A549 treated with ZK216348 at 1 μM for 4 hours (cell line): ENCODE data around the gene PPTC7. TPM values are rescaled to one million over a fixed set of nuclear protein-coding genes. Genes with fewer than 3 reads are reported as not detected.

ENCODE experiments used
- total RNA-seq: library from RNA; stranded (reverse); fragments of 200-300 nt; extraction: Qiagen RNA extraction; gene quantifications from 5 replicates; pipeline ENCODE4 v1.2.3, GENCODE V29; 2022; ENCODE audit warnings: low read depth

Gene PPTC7, protein sequence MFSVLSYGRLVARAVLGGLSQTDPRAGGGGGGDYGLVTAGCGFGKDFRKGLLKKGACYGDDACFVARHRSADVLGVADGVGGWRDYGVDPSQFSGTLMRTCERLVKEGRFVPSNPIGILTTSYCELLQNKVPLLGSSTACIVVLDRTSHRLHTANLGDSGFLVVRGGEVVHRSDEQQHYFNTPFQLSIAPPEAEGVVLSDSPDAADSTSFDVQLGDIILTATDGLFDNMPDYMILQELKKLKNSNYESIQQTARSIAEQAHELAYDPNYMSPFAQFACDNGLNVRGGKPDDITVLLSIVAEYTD
- total RNA-seq: 11.8 to 27.1 TPM (median 21.8 TPM) in 5 replicates

DNA sequence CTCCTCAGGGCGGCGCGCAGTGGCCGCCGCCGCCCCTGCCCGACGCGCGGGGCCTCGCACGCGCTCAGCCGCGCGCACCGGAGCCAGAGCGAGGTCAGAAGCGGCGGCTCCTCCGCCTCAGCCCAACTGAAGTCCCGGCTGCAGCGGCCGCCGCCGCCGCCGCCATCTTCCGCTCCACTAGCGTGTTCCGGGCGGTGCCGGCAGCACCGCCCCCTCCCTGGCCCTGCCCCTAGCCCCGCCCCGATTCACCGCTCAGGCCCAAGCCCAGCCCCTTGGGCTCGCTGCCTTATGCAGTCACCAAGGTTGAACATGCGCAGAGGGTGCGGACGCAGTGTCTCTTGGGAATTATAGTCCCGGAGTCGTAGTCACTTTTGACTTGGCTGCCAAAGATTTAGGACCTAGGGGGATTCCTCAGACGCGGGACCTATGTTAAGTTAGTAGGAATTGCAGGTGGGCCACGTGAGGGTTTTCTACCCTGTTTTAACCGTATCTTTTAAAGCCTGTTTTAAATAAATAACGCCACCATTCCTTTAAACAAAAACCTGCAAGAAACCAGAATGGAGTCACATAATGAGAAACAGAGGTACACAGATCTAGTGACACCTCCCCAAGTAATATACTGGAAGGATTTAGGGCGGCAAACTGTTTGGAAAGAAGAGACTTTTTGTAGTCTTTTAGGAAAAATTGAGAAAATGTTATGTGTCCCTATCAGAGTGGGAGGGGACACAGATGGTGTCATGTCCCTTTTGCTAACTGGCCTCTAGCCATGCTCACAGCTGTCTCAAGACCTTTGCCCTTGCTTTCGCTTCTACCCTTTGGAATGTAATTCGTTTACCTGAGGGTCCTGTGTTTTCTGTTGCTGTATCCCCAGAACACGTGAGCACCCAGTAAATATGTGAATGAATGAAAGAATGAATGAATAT, at the start of gene PPTC7:
TSS of gene PPTC7 (minus strand) at position 182 of the 923 bp plus-strand sequence. CDS start 287 bp downstream, outside the sequence.

DNA sequence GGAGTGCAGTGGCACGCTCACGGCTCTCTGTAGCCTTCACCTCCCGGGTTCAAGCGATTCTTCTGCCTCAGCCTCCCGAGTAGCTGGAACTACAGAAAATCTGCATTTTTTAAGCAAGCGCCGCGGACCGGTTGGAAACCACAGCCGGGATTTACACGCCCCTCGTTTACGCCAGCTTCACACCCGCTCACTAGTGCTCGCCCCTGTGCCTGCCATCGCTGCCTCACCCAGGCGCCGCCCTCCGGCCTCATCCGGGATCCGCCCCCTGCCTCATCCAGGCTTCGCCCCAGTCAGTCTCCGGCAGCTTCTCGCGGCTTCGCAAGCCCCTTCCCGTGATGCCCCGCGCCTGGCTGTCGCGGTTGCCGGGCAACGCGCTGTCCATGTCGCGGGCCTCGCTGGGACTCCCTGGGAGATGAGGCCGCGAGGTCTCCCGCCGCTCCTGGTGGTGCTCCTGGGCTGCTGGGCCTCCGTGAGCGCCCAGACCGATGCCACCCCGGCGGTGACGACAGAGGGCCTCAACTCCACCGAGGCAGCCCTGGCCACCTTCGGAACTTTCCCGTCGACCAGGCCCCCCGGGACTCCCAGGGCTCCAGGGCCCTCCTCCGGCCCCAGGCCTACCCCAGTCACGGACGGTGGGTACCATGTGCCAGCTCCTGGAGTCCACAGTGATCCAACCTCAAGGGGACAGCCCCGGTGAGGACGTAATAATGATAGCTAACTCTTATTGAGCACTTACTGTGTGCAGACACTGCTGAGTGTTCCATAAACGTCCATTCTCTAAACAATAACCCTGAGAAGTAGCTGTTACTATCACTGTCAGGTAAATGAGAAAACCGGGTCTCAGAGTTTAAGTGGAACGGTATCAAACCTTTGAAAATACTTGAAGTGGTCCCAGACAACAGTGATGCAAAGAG, 30.9 kb upstream of the PPTC7 start, which contains the start of gene TCTN1:
TSS of gene TCTN1 (plus strand) at position 359 of the 914 bp plus-strand sequence. CDS start at position 413, 54 bp downstream.

DNA sequence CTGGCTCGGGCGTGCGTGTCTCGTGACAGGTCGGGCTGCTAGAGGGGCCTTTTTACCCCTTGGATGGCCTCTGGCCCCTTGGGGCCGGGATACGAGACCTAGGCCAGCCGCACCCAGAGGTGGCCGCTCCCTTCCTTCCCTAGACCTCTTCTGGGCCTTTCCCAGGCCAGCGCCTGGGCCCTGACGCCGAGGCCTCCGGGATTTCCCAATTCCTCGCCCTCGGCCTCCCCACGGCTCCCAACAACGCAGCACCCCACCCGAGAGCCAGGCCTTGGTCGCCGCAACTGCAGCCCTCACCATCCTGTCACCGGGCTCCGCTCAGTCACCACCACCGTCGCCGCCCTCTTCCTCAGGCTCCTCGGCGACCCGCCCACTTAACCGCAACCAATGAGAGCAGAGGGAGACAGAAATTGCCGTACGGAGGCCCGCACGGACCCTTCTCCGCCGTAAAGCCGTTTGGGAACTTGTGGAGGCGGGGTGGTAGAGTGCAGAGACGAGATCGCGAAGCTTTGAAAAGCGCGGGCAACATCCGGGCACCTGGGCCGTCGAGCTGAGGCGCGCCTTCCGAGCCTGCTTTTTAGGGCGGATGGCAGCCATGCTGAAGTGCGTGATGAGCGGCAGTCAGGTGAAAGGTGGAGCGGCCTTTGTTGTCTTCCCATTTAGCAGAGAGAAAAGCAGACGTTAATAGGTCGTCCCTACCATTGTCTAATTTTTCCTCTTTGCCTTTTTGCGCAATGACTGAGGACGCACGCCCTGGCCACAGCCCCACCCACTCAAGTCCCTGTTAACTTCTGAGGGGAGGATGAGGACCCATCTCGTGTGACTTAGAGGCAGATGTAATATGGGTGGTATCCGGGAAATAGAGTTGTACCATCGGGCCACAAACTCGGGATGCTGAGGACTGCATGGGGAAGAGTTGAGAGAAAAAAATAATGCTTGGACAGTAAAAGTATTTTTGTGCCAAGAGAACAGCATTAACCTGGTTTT, 81.1 kb downstream of the PPTC7 start, which contains the start of the genes RAD9B and VPS29:
TSS of gene RAD9B (plus strand) at position 580 of the 987 bp plus-strand sequence. CDS start at position 587, 7 bp downstream.
TSS of gene VPS29 (minus strand) at position 360 of the 987 bp plus-strand sequence. CDS start at position 300, 60 bp downstream.

Other genes starting within 250 kb of the PPTC7 start
- gene ANAPC7, start 179.6 kb downstream of the PPTC7 start, total RNA-seq: 53.2 to 59.4 TPM (median 58.6 TPM) in 5 replicates
- gene ARPC3, start 133.0 kb downstream of the PPTC7 start, total RNA-seq: 422 to 1,083 TPM (median 434 TPM) in 5 replicates
- gene GPN3, start 115.1 kb downstream of the PPTC7 start, total RNA-seq: 25.2 to 39.1 TPM (median 32.3 TPM) in 5 replicates
- gene FAM216A, start 114.5 kb downstream of the PPTC7 start, total RNA-seq: 16.1 to 22.0 TPM (median 19.6 TPM) in 5 replicates
- 135 to 187 TPM (median 154 TPM) in 5 replicates for gene VPS29, start 81.2 kb downstream of the PPTC7 start, total RNA-seq
- 0.13 to 0.71 TPM (median 0.27 TPM) in 5 replicates for gene RAD9B, start 81.0 kb downstream of the PPTC7 start, total RNA-seq
- gene TCTN1, start 30.8 kb upstream of the PPTC7 start, total RNA-seq: 28.7 to 33.6 TPM (median 32.4 TPM) in 5 replicates
- 0.22 to 0.90 TPM (median 0.65 TPM) in 5 replicates for gene HVCN1, start 105.8 kb upstream of the PPTC7 start, total RNA-seq
- gene PPP1CC, start 159.6 kb upstream of the PPTC7 start, total RNA-seq: 135 to 161 TPM (median 152 TPM) in 5 replicates